K562 (cell line): ENCODE data around the gene MLLT3. TPM values are rescaled to one million over a fixed set of nuclear protein-coding genes. Genes with fewer than 3 reads are reported as not detected.

Experiments
- ATAC-seq: fragments of 200-7000 bp; cut with Tn5 transposase; 3 replicates; pipeline ENCODE4 v1.9.1; 2020; ENCODE audit warnings: moderate library complexity
- BruUV-seq: library from RNA; stranded (reverse); fragments of 400-500 nt; replicated peaks from 2 replicates; lab custom pipeline; 2021; lab: Mats Ljungman, UMichigan
- CTCF ChIA-PET: fragments of 300-600 bp; formaldehyde crosslinking; extraction: SDS; loops from one replicate; lab custom pipeline; 2021; ENCODE audit warnings: low intra/inter-chr PET ratio; lab: Yijun Ruan, JAX
- POLR2A ChIA-PET: fragments of 300-600, 350-650 bp; sonication (Branson Sonifier 250); formaldehyde crosslinking; extraction: SDS; loops from one replicate; lab custom pipeline; 2021; ENCODE audit warnings: antibody characterized with exemption, inconsistent platforms; lab: Yijun Ruan, JAX
- DNase-seq, 4 experiments: peaks; one replicate each; pipeline versions ENCODE4 v3.0.0 to v3.0.0-alpha.2; 2011 to 2018; ENCODE audit warnings: low spot score in 3 of 4, mixed read lengths in 3 of 4; ENCODE audit errors: extremely low read depth in 1 of 4
- FAIRE-seq: peaks from 2 replicates; lab custom pipeline; 2011; peaks lifted over from hg19 to GRCh38; lab: Jason Lieb, UNC
- H2AFZ ChIP-seq: 2 replicates; pipeline ENCODE4 v1.6.0; 2011; ENCODE audit warnings: low read depth, low read length, control low read depth, inconsistent platforms
- H3K27ac ChIP-seq: fragments of 200-600 bp; 3 replicates; pipeline ENCODE4 v1.8.0; 2011; ENCODE audit warnings: low read depth, mild to moderate bottlenecking, control low read depth, inconsistent platforms, low read length, moderate library complexity, mixed read lengths; ENCODE audit errors: extremely low read depth
- H3K27me3 ChIP-seq, 2 experiments: fragments of 300-600 bp in 1 of 2; 2 replicates in 1 of 2; 3 replicates in 1 of 2; pipeline versions ENCODE4 v1.6.0 to v1.8.0; 2011; ENCODE audit warnings: inconsistent platforms in 2 of 2, low read length in 2 of 2, mild to moderate bottlenecking in 1 of 2, mixed read lengths in 1 of 2, moderate library complexity in 1 of 2; ENCODE audit not compliant: control insufficient read depth in 2 of 2, insufficient read depth in 2 of 2
- H3K36me3 ChIP-seq: fragments of 300-600 bp; 3 replicates; pipeline ENCODE4 v1.8.0; 2011; ENCODE audit warnings: mild to moderate bottlenecking, low read length, inconsistent platforms; ENCODE audit not compliant: control insufficient read depth, insufficient read depth
- H3K4me1 ChIP-seq, 2 experiments: fragments of 200-600 bp in 1 of 2; replicated peaks in 1 of 2; 2 replicates in 1 of 2; 3 replicates in 1 of 2; pipeline versions ENCODE4 v1.5.1 to v1.8.0; 2011; ENCODE audit warnings: inconsistent platforms in 2 of 2, low read length in 2 of 2, mild to moderate bottlenecking in 1 of 2, mixed read lengths in 1 of 2, moderate library complexity in 1 of 2; ENCODE audit not compliant: control insufficient read depth in 2 of 2, insufficient read depth in 2 of 2
- H3K4me2 ChIP-seq: 2 replicates; pipeline ENCODE4 v1.6.1; 2011; ENCODE audit warnings: low read length, control low read depth, inconsistent platforms, mixed read lengths; ENCODE audit not compliant: insufficient read depth
- H3K4me3 ChIP-seq: fragments of 200-600 bp; sonication (generic), shearing (Covaris generic); 2 replicates; pipeline ENCODE4 v1.5.1; 2016; ENCODE audit warnings: control low read depth, inconsistent platforms
- H3K79me2 ChIP-seq: fragments of 200-600 bp; 3 replicates; pipeline ENCODE4 v1.8.0; 2011; ENCODE audit warnings: low read length, inconsistent platforms; ENCODE audit not compliant: control insufficient read depth, insufficient read depth
- H3K9ac ChIP-seq, 2 experiments: 2 replicates each; pipeline versions ENCODE4 v1.6.0 to v1.6.1; 2011; ENCODE audit warnings: low read depth in 2 of 2, low read length in 2 of 2, control low read depth in 1 of 2, inconsistent platforms in 1 of 2, mild to moderate bottlenecking in 1 of 2, mixed read lengths in 1 of 2; ENCODE audit not compliant: insufficient read depth in 1 of 2
- H3K9me1 ChIP-seq: one replicate; pipeline ENCODE4 v1.6.0; 2011; ENCODE audit warnings: inconsistent platforms, mild to moderate bottlenecking, low read length, moderate library complexity; ENCODE audit not compliant: control insufficient read depth, insufficient read depth
- H3K9me3 ChIP-seq: replicated peaks from 2 replicates; pipeline ENCODE4 v1.5.1; 2011; ENCODE audit warnings: low read depth, low read length, inconsistent platforms; ENCODE audit not compliant: control insufficient read depth, insufficient read depth
- H4K20me1 ChIP-seq: replicated peaks from 2 replicates; pipeline ENCODE4 v1.6.1; 2011; ENCODE audit warnings: low read length, inconsistent platforms, mixed read lengths; ENCODE audit not compliant: control insufficient read depth, insufficient read depth
- ARNT ChIP-seq, 2 experiments: fragments of 450-650 bp; IDR thresholded peaks; 2 replicates each; pipeline ENCODE4 v1.6.1; 2016; ENCODE audit warnings: mild to moderate bottlenecking in 1 of 2
- ELF4 ChIP-seq: fragments of 450-650 bp; formaldehyde crosslinking; IDR thresholded peaks from 2 replicates; pipeline ENCODE4 v1.4.0; 2022; ENCODE audit warnings: missing genetic modification characterization
- RNF2 ChIP-seq: sonication (generic); IDR thresholded peaks from 2 replicates; pipeline ENCODE4 v1.6.1; 2016
- SREBF1 ChIP-seq: fragments of 150-350 bp; IDR thresholded peaks from 2 replicates; pipeline ENCODE4 v1.6.1; 2014; ENCODE audit warnings: antibody characterized with exemption, low read depth, low read length, borderline replicate concordance
- SRSF9 ChIP-seq: fragments of 200-400 bp; formaldehyde crosslinking; IDR thresholded peaks from 2 replicates; pipeline ENCODE4 v1.6.1; 2017; ENCODE audit warnings: low read depth, low read length, borderline replicate concordance
- ZFX ChIP-seq: sonication (generic); formaldehyde crosslinking; IDR thresholded peaks from 2 replicates; pipeline ENCODE4 v1.8.0; 2022; ENCODE audit warnings: mild to moderate bottlenecking, missing genetic modification reagents, moderate library complexity
- WGBS: fragments of 100-300 bp; shearing (Covaris generic); methylation state at CpG from one replicate; pipeline ENCODE4 v1.1.6; 2016; ENCODE audit warnings: low coverage, mixed read lengths; ENCODE audit not compliant: insufficient coverage; ENCODE audit errors: missing lambda C conversion rate; 5-methylcytosine and 5-hydroxymethylcytosine counted together
- in situ Hi-C: fragments of 300-500 bp; cut with MboI; formaldehyde crosslinking; loops from 4 replicates; pipeline ENCODE4 v1.15.0; 2018; ENCODE audit warnings: inconsistent platforms, mixed read lengths
- intact Hi-C: fragments of 100-400 bp; cut with micrococcal nuclease; formaldehyde crosslinking; loops from 2 replicates; pipeline ENCODE4 v1.14.2; 2022
- polyA plus RNA-seq, 8 experiments: library from polyadenylated mRNA; depleted of rRNA in 4 of 8; stranded (reverse) in 5 of 8; unstranded in 3 of 8; fragments of >200 nt; fragmentation: Nextera tagmentation in 2 of 8; fragmentation: Illumina TruSeq in 1 of 8; extraction: Ambion mirVana in 2 of 8; extraction: Trizol in 1 of 8; gene quantifications; 2 replicates each; pipeline versions ENCODE4 v1.2.1 to v1.2.3, GENCODE V29; 2011 to 2014; ENCODE audit warnings: inconsistent platforms in 1 of 8, missing spikeins in 1 of 8
- total RNA-seq, 7 experiments: library from RNA; depleted of rRNA in 6 of 7; stranded (reverse); fragments of >200 nt in 6 of 7; fragmentation: Illumina TruSeq in 2 of 7; extraction: Trizol in 2 of 7; gene quantifications; 2 replicates each; pipeline versions ENCODE4 v1.2.1 to v1.2.3, GENCODE V29; 2011 to 2021; ENCODE audit warnings: low replicate concordance in 1 of 7
- TF ChIP-seq, protein P1 (sequence below), 2 experiments: fragments of 450-650 bp in 1 of 2; sonication (generic) in 1 of 2; formaldehyde crosslinking in 1 of 2; IDR thresholded peaks; 2 replicates each; pipeline versions ENCODE4 v1.7.1 to v1.9.0; 2016 to 2022; ENCODE audit warnings: inconsistent platforms in 1 of 2, mild to moderate bottlenecking in 1 of 2, missing genetic modification reagents in 1 of 2

Gene MLLT3
- total and polyA plus RNA-seq, 9 of the 15 experiments (the other 6 are each of a cell fraction or from before 2014, with no cell fraction given): 0.07 to 0.42 (median 0.22) TPM; not detected in 4

GRCh38 chr9:20390400-20390799 is 231.9 kb downstream of the MLLT3 start (continued):
- TF ChIP-seq ARNT (IDR thresholded peaks at IDR 0.05) (no peak), SREBF1 (no peak), ELF4 (CRISPR knock-in tag) (no peak), ZFX (CRISPR knock-in tag) (no peak), RNF2 (no peak)
- TF ChIP-seq, all 486 proteins: peak for 0

DNA sequence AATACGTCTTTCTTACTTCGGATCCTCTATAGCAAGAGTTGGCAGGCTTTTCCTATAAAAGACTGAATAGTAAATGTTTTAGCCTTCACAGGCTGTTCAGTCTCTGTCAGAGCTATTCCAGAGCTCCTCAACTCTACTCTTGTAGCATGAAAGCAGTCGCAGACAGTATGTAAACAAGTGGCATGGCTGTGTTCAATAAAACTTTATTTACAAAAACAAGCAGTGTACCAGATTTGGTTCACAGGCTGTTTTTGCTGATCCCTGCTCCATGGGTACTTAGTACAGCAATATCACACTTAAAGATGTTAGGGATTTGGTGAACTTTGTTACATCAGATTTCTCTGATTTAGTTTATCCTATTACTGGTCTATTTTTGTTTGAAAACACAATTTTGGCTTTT is 235.2 kb downstream of the MLLT3 start:
- no TSS peak for BruUV-seq
- no peaks in the 10 kb centered on the region for H3K27me3 ChIP-seq
- intact Hi-C loops: no loop called here
- TF ChIP-seq, protein P1, sequence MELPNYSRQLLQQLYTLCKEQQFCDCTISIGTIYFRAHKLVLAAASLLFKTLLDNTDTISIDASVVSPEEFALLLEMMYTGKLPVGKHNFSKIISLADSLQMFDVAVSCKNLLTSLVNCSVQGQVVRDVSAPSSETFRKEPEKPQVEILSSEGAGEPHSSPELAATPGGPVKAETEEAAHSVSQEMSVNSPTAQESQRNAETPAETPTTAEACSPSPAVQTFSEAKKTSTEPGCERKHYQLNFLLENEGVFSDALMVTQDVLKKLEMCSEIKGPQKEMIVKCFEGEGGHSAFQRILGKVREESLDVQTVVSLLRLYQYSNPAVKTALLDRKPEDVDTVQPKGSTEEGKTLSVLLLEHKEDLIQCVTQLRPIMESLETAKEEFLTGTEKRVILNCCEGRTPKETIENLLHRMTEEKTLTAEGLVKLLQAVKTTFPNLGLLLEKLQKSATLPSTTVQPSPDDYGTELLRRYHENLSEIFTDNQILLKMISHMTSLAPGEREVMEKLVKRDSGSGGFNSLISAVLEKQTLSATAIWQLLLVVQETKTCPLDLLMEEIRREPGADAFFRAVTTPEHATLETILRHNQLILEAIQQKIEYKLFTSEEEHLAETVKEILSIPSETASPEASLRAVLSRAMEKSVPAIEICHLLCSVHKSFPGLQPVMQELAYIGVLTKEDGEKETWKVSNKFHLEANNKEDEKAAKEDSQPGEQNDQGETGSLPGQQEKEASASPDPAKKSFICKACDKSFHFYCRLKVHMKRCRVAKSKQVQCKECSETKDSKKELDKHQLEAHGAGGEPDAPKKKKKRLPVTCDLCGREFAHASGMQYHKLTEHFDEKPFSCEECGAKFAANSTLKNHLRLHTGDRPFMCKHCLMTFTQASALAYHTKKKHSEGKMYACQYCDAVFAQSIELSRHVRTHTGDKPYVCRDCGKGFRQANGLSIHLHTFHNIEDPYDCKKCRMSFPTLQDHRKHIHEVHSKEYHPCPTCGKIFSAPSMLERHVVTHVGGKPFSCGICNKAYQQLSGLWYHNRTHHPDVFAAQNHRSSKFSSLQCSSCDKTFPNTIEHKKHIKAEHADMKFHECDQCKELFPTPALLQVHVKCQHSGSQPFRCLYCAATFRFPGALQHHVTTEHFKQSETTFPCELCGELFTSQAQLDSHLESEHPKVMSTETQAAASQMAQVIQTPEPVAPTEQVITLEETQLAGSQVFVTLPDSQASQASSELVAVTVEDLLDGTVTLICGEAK (IDR thresholded peaks at IDR 0.05): peak; percentile 32; the same call in 1 of the 2 replicates
- TF ChIP-seq, protein P1 (CRISPR knock-in tag; IDR thresholded peaks at IDR 0.05): no peak
- TF ChIP-seq SRSF9: no peak
- TF ChIP-seq, all 486 proteins: peak for 1
- Histone ChIP-seq H3K9me1 (no peaks in the 10 kb centered on the region), H3K4me3 (no peak overlapping the region), H3K79me2 (no peaks in the 10 kb centered on the region), H3K4me1 (no peaks in the 10 kb centered on the region), H4K20me1 (no peaks in the 10 kb centered on the region), H3K9me3 (no peaks in the 10 kb centered on the region), H3K27ac (no peak overlapping the region), H3K36me3 (no peaks in the 10 kb centered on the region), H3K4me2 (no peak overlapping the region), H3K9ac (no peak overlapping the region), H2AFZ (no peak overlapping the region)
- FAIRE-seq (no peak), ATAC-seq (no peak), DNase-seq (no peak)
- POLR2A ChIA-PET: no interaction called here
- in situ Hi-C loops: no loop called here
- CTCF ChIA-PET: no interaction called here
- WGBS: 0% methylated on average over 3 of the region's 3 CpGs
